Erythroblast (primary cell): ENCODE results near the gene DDX60.

Source experiments
- GATA1 ChIP-seq: IDR thresholded peaks from 2 replicates; pipeline ENCODE4 v1.6.1; 2011; ENCODE audit warnings: low read depth, mild to moderate bottlenecking, control low read depth, low read length, moderate library complexity
- POLR2A ChIP-seq: IDR thresholded peaks from 2 replicates; pipeline ENCODE4 v1.6.1; 2011; ENCODE audit warnings: mild to moderate bottlenecking, low read length

- TF ChIP-seq POLR2A (no peak), GATA1 (no peak)
Observed at GRCh38 chr4:168357941-168358340, 39.4 kb upstream of the DDX60 start.
